DND-41 (cell line): ENCODE measurements around the gene MYOD1.

Experiments
- ATAC-seq: fragments of 200-7000 bp; cut with Tn5 transposase; 3 replicates; pipeline ENCODE4 v1.9.1; 2021; ENCODE audit warnings: low read depth; ENCODE audit not compliant: insufficient read depth
- DNase-seq: peaks from one replicate; pipeline ENCODE4 v3.0.0-alpha.2; 2020
- H2AFZ ChIP-seq: 2 replicates; pipeline ENCODE4 v1.6.0; 2012; ENCODE audit warnings: low read depth, low read length
- H3K27ac ChIP-seq: 2 replicates; pipeline ENCODE4 v1.5.1; 2012; ENCODE audit warnings: low read length, inconsistent platforms
- H3K27me3 ChIP-seq: fragments of 200-600 bp; sonication (generic); 2 replicates; pipeline ENCODE4 v1.6.0; 2012; ENCODE audit warnings: low read length, mild to moderate bottlenecking, inconsistent platforms; ENCODE audit not compliant: insufficient read depth, poor library complexity
- H3K36me3 ChIP-seq: 2 replicates; pipeline ENCODE4 v1.5.1; 2012; ENCODE audit warnings: low read length, inconsistent platforms; ENCODE audit not compliant: insufficient read depth
- H3K4me1 ChIP-seq: 2 replicates; pipeline ENCODE4 v1.5.1; 2012; ENCODE audit warnings: mild to moderate bottlenecking, low read length; ENCODE audit not compliant: insufficient read depth
- H3K4me2 ChIP-seq: 2 replicates; pipeline ENCODE4 v1.6.0; 2012; ENCODE audit warnings: mild to moderate bottlenecking, moderate library complexity, low read length, inconsistent platforms; ENCODE audit not compliant: insufficient read depth
- H3K4me3 ChIP-seq, 2 experiments: fragments of 200-600 bp in 1 of 2; shearing (Covaris generic) in 1 of 2; 2 replicates each; pipeline ENCODE4 v1.5.1; 2012 to 2016; ENCODE audit warnings: inconsistent platforms in 2 of 2, low read length in 2 of 2, mild to moderate bottlenecking in 2 of 2, low read depth in 1 of 2, moderate library complexity in 1 of 2
- H3K79me2 ChIP-seq: 2 replicates; pipeline ENCODE4 v1.6.0; 2012; ENCODE audit warnings: low read length, inconsistent platforms; ENCODE audit not compliant: insufficient read depth
- H3K9ac ChIP-seq: 2 replicates; pipeline ENCODE4 v1.6.0; 2012; ENCODE audit warnings: low read depth, mild to moderate bottlenecking, inconsistent platforms, low read length, moderate library complexity
- H3K9me3 ChIP-seq: 2 replicates; pipeline ENCODE4 v1.5.1; 2012; ENCODE audit warnings: low read length, moderate library complexity, mild to moderate bottlenecking, inconsistent platforms; ENCODE audit not compliant: insufficient read depth, severe bottlenecking
- H4K20me1 ChIP-seq: 2 replicates; pipeline ENCODE4 v1.6.0; 2012; ENCODE audit warnings: low read length; ENCODE audit not compliant: insufficient read depth
- CTCF ChIP-seq: IDR thresholded peaks from 2 replicates; pipeline ENCODE4 v1.5.1; 2012; ENCODE audit warnings: borderline replicate concordance, low read length, moderate library complexity, mild to moderate bottlenecking; ENCODE audit not compliant: poor library complexity, severe bottlenecking; ENCODE audit errors: extremely low read depth
- EZH2 ChIP-seq: IDR thresholded peaks from 3 replicates; pipeline ENCODE4 v1.6.1; 2012; ENCODE audit warnings: borderline replicate concordance, low read depth, mild to moderate bottlenecking, moderate library complexity, low read length, inconsistent platforms; ENCODE audit not compliant: severe bottlenecking

The MYOD1 gene

GRCh38 chr11:17766073-17766359, 46.6 kb downstream of the MYOD1 start:
- H3K4me1 ChIP-seq: no peaks in the 10 kb centered on the region

GRCh38 chr11:17766590-17766989, 47.2 kb downstream of the MYOD1 start:
- Histone ChIP-seq H3K4me2 (no peak overlapping the region), H4K20me1 (no peaks in the 10 kb centered on the region), H3K4me1 (no peaks in the 10 kb centered on the region), H3K9me3 (no peaks in the 10 kb centered on the region), H3K27me3 (no peaks in the 10 kb centered on the region), H3K36me3 (no peaks in the 10 kb centered on the region), H3K27ac (no peak overlapping the region), H3K79me2 (no peaks in the 10 kb centered on the region), H2AFZ (no peak overlapping the region), H3K4me3 (no peak overlapping the region), H3K9ac (no peak overlapping the region)
- TF ChIP-seq EZH2 (no peak), CTCF (peak; percentile 4)
- ATAC-seq (no peak), DNase-seq (no peak)

More at GRCh38 chr11:17766073-17766359, 46.6 kb downstream of the MYOD1 start:
- H3K9ac ChIP-seq: no peak overlapping the region
- no peaks in the 10 kb centered on the region for H3K79me2 ChIP-seq
- no peak overlapping the region for H2AFZ ChIP-seq
- H3K27ac ChIP-seq: no peak overlapping the region
- no peak for TF ChIP-seq EZH2
- no peak for TF ChIP-seq CTCF
- no peaks in the 10 kb centered on the region for H3K9me3 ChIP-seq
- no peaks in the 10 kb centered on the region for H3K36me3 ChIP-seq
- H3K4me3 ChIP-seq: no peak overlapping the region
- ATAC-seq (no peak), DNase-seq (no peak)
- no peak overlapping the region for H3K4me2 ChIP-seq
- no peaks in the 10 kb centered on the region for H3K27me3 ChIP-seq
- no peaks in the 10 kb centered on the region for H4K20me1 ChIP-seq

- H2AFZ ChIP-seq: no peak overlapping the region
- H3K9ac ChIP-seq: no peak overlapping the region
- ATAC-seq: peak; percentile 60; the same call in 2 of the 3 replicates
- no peaks in the 10 kb centered on the region for H3K36me3 ChIP-seq
- no peaks in the 10 kb centered on the region for H3K79me2 ChIP-seq
- no peaks in the 10 kb centered on the region for H3K27me3 ChIP-seq
- no peak overlapping the region for H3K4me2 ChIP-seq
- H3K9me3 ChIP-seq: no peaks in the 10 kb centered on the region
- H3K27ac ChIP-seq: no peak overlapping the region
- TF ChIP-seq CTCF (no peak), EZH2 (no peak)
- no peaks in the 10 kb centered on the region for H3K4me1 ChIP-seq
- no peak overlapping the region for H3K4me3 ChIP-seq
- DNase-seq: peak; percentile 15
- no peaks in the 10 kb centered on the region; the same call in 1 of the 2 replicates for H4K20me1 ChIP-seq
These were observed 48.0 kb downstream of the MYOD1 start for GRCh38 chr11:17767301-17767885.

- H3K4me3 ChIP-seq: no peak overlapping the region
- no peaks in the 10 kb centered on the region for H3K4me1 ChIP-seq
- no peaks in the 10 kb centered on the region for H3K79me2 ChIP-seq
- H3K9me3 ChIP-seq: no peaks in the 10 kb centered on the region
- ATAC-seq (no peak), DNase-seq (no peak)
- H3K4me2 ChIP-seq: no peak overlapping the region
- no peak for TF ChIP-seq EZH2
- no peaks in the 10 kb centered on the region for H3K36me3 ChIP-seq
- no peaks in the 10 kb centered on the region for H3K27me3 ChIP-seq
- H3K9ac ChIP-seq: no peak overlapping the region
- H2AFZ ChIP-seq: no peak overlapping the region
- no peaks in the 10 kb centered on the region; the same call in 1 of the 2 replicates for H4K20me1 ChIP-seq
- no peak overlapping the region for H3K27ac ChIP-seq
These were observed 48.5 kb downstream of the MYOD1 start for GRCh38 chr11:17767914-17768313.
